ENCODE data around the gene UBE3B.

The UBE3B gene

DNA sequence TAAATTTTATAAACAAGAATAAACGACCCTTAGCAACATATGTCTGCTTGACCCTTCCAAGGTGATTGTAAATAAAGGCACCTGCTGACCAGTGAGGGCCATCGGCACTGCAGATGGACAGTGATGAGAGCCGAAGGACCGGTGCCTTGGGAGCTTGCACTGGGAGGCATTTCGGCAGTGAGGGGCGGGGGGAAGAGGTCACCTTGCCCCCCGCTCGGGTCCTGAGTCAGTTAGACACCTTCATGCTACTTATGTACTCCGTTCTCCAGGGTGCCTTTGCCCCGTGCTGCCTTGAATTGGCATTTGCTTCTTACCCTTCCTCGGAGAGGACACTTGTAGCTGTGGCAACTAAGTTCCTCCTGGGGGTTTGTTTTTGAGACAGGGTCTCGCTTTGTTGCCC is 72.8 kb downstream of the UBE3B start:
- Histone ChIP-seq H3K27ac (no peak overlapping the region), H3K36me3 (no peaks in the 10 kb centered on the region), H3K4me1 (ENCODE audit: control insufficient read depth in 1 of 2, insufficient read depth in 1 of 2, low read depth in 1 of 2, low read length in 1 of 2) (no peaks in the 10 kb centered on the region), H3K9me3 (no peaks in the 10 kb centered on the region), H3K4me3 (ENCODE audit: low read depth in 1 of 2, low read length in 1 of 2) (no peak overlapping the region), H3K27me3 (peaks cover 61% of the 10 kb centered on the region)
- TF ChIP-seq, protein P1, sequence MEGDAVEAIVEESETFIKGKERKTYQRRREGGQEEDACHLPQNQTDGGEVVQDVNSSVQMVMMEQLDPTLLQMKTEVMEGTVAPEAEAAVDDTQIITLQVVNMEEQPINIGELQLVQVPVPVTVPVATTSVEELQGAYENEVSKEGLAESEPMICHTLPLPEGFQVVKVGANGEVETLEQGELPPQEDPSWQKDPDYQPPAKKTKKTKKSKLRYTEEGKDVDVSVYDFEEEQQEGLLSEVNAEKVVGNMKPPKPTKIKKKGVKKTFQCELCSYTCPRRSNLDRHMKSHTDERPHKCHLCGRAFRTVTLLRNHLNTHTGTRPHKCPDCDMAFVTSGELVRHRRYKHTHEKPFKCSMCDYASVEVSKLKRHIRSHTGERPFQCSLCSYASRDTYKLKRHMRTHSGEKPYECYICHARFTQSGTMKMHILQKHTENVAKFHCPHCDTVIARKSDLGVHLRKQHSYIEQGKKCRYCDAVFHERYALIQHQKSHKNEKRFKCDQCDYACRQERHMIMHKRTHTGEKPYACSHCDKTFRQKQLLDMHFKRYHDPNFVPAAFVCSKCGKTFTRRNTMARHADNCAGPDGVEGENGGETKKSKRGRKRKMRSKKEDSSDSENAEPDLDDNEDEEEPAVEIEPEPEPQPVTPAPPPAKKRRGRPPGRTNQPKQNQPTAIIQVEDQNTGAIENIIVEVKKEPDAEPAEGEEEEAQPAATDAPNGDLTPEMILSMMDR (IDR thresholded peaks at IDR 0.05), result no peak

DNA sequence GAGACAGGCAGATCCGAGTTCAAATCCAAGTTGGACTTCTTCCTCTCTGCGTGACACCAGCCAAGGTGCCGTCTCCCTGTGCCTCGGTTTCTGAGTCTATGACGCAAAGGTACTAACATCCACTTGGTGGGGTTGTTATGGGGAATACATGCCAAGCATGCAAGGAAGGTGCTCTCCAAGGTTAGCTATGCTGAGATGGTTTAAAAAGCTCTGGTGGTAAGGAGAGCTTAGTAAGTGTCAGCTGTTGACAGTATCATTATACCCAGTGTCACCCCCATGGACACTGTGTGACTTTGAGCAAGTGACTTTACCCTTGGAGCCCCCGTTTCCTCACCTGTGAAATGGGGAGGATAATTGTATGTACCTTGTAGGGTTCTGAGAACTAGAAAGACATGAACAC is 73.7 kb downstream of the UBE3B start:
- Histone ChIP-seq H3K4me3 (ENCODE audit: low read depth in 1 of 2, low read length in 1 of 2) (no peak overlapping the region), H3K27me3 (peaks cover 61% of the 10 kb centered on the region), H3K27ac (no peak overlapping the region), H3K4me1 (ENCODE audit: control insufficient read depth in 1 of 2, insufficient read depth in 1 of 2, low read depth in 1 of 2, low read length in 1 of 2) (no peaks in the 10 kb centered on the region), H3K36me3 (no peaks in the 10 kb centered on the region), H3K9me3 (no peaks in the 10 kb centered on the region)
- TF ChIP-seq, protein P1 (IDR thresholded peaks at IDR 0.05), result no peak

DNA sequence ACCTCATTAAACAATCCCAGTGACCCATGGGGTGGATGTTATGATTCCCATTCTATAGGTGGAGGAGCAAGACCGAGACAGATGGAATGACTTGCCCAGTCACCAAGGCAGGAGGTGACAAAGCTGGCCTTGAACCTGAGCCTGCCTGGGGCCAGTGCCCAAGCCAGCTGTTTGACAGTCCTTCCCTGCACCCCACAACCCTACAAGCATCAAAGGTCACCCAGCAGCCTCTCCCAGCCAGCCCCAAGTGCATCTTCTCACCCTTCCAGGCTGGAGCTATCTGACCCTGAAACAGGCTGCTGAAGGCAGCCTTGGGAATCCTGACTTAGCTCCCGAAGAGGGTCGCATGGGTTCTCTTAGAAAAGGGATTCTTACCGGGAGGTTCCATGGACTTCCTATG is 75.5 kb downstream of the UBE3B start:
- no peaks in the 10 kb centered on the region for H3K4me1 ChIP-seq (ENCODE audit: control insufficient read depth in 1 of 2, insufficient read depth in 1 of 2, low read depth in 1 of 2, low read length in 1 of 2)
- no peak overlapping the region for H3K27ac ChIP-seq
- H3K4me3 ChIP-seq (ENCODE audit: low read depth in 1 of 2, low read length in 1 of 2), result no peak overlapping the region
- no peaks in the 10 kb centered on the region for H3K9me3 ChIP-seq
- TF ChIP-seq, protein P1 (IDR thresholded peaks at IDR 0.05), result no peak
- no peaks in the 10 kb centered on the region for H3K36me3 ChIP-seq
- peaks cover 47% of the 10 kb centered on the region for H3K27me3 ChIP-seq

DNA sequence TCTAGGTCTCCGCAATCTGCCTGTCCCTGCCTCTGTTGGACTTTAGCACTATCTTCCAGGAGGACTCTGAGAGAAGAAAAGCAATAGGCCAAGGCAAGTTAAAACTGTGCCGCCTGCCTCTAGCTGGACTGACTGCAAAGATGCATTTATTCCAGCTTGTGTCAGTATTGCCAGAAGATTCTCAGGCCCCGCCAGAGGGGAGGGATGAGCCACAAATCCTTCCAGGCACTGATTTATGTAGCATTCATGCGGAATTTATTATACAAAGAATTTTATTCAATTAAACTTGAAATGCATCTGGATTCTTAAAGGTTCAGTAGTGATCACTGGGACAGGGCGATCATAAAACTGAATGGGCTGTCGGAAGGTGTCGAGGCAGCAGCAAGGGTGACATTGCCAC is 76.0 kb downstream of the UBE3B start:
- no peaks in the 10 kb centered on the region for H3K9me3 ChIP-seq
- TF ChIP-seq, protein P1 (IDR thresholded peaks at IDR 0.05), result no peak

DNA sequence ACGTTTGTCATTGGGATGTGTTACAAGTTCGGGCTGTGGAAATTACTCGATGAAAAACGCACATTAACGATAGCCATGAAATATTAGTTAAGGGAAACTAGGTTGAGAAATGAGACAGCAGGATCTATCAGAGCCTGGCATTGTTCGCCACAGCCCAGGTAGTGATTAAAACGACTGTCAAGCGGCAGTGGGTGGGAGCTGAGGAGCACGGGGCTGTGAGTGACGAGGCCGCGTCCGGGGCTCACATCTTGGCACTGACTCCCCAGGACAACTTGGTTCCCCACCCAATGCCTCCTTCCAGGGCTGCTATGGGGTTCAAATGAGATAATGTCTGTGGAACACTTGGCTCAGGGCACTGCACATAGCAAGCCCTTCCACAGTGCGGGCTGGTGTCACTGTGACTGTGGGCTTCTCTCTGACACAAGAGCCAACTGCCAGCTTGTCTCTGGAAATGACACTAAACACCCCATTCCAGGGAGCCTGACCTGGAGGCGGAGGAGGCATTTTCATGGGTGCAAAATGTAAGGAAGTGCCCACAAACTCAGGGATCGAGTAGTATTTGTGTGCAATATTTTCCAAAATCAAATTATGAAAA is 76.6 kb downstream of the UBE3B start:
- Histone ChIP-seq H3K4me1 (ENCODE audit: control insufficient read depth in 1 of 2, insufficient read depth in 1 of 2, low read depth in 1 of 2, low read length in 1 of 2) (no peaks in the 10 kb centered on the region), H3K27me3 (peaks cover 37% of the 10 kb centered on the region)
- TF ChIP-seq, protein P1 (IDR thresholded peaks at IDR 0.05), result no peak

More for the DNA sequence above, 76.0 kb downstream of the UBE3B start:
- H3K27me3 ChIP-seq, result peaks cover 42% of the 10 kb centered on the region
- H3K27ac ChIP-seq, result no peak overlapping the region
- no peaks in the 10 kb centered on the region for H3K36me3 ChIP-seq
- H3K4me3 ChIP-seq (ENCODE audit: low read depth in 1 of 2, low read length in 1 of 2), result no peak overlapping the region
- no peaks in the 10 kb centered on the region for H3K4me1 ChIP-seq (ENCODE audit: control insufficient read depth in 1 of 2, insufficient read depth in 1 of 2, low read depth in 1 of 2, low read length in 1 of 2)

More for the DNA sequence above, 76.6 kb downstream of the UBE3B start:
- no peaks in the 10 kb centered on the region for H3K36me3 ChIP-seq
- no peak overlapping the region for H3K27ac ChIP-seq
- H3K4me3 ChIP-seq (ENCODE audit: low read depth in 1 of 2, low read length in 1 of 2), result no peak overlapping the region
- H3K9me3 ChIP-seq, result no peaks in the 10 kb centered on the region

All from neutrophil (primary cell).